NT2/D1 (cell line): ENCODE measurements around the gene S100A4.

Experiments used
- YY1 ChIP-seq: IDR thresholded peaks from 2 replicates; pipeline ENCODE4 v1.6.1; 2011; ENCODE audit not compliant: insufficient read length, insufficient read depth
- ZNF274 ChIP-seq: IDR thresholded peaks from 2 replicates; pipeline ENCODE4 v1.6.1; 2011; ENCODE audit warnings: mild to moderate bottlenecking, low read depth, low read length

DNA sequence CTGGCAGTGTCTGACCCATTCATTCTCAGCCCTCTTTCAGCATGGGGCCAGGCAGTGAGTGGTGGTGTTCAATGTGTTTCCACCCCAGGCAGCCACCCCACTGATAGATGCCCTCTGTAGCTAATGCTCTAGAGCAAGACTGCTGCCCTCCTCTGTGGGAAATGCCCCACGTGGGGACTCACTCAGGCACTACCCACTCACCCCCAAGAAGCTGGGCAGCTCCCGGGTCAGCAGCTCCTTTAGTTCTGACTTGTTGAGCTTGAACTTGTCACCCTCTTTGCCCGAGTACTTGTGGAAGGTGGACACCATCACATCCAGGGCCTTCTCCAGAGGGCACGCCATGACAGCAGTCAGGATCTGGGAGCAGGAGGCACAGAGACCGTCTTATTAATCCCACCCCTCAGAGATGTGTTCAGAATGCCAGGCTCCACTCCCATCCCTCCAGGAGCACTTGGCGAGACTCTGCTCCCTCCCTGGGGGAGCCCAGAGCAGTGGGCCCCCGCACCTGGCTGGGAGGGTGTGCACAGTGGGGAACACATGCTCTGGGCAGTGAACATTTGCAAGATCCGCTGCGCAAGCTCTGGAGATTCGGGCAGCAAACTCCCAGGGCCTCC is 1.0 kb downstream of the S100A4 start:
- no peak for TF ChIP-seq ZNF274
- TF ChIP-seq YY1, result no peak
